NCI-H146 (cell line): ENCODE results near the gene TTC21A.
"Not testable (repeated sequence)": the region's sequence is repeated elsewhere in the genome, so short reads cannot be mapped to it uniquely, and the experiment has no call there.

Source experiments
- DNase-seq: peaks from one replicate; lab custom pipeline; 2025; lab: John Stamatoyannopoulos, UW

Gene TTC21A

DNA sequence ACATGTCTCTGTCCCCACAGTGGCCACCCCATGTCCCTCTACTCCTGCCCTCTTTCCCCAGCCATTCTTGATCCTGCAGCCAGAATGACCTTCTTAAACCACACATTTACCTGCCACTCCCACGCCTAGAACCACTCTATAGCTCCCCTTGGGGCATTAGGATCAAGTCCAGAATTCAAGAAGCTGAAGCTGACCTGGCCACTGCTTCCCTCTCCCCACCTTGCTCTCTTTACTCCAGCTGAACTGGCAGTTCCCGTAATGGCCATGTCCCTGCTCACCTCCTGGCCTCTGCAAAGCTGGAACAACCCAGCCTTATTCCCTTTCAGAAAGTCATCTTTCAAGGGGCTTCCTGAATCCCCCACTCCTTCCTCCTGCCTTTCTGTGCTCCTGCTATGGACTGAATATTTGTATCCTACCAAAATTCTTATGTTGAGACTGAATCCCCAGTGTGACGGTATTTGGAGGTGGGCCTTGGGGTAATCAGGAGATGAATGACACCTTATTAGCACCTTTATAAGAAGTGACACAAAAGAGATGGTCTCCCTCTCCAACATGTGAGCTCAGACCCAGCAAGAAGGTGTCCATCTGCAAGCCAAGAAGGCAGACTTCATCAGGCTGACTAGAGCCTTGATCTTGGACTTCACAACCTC is 42.1 kb downstream of the TTC21A start:
- no peak for DNase-seq

DNA sequence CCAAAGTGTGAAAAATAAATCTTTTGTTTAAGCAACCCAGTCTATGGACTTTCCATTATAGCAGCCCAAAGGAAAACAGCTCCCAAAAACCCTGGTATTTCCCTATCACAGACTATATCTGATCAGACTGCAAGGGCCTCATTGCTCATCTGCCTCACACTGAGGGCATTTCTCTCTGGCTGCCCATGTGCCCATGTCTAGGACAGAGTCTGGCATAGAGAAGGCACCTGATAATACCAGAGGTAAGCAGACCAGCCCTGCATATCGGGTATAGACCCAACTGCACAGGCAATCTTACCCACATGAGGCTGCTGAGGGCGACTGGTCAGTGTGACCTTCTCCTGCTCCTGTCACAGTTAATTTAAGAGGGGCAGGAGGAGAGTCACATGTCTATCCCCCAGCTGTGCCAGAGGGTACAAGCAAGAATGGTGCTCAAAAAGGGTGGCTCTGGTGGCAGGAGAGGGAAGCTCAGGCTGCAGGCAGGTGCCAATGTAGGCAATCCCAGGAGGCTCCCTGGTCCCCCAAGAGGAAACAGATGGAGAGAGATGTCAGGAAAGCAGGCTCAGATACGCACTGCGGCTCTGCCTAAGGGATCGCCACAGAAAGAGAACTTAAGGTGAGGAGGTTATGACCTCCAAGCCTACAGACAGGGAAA is 42.8 kb downstream of the TTC21A start:
- DNase-seq: no peak

DNA sequence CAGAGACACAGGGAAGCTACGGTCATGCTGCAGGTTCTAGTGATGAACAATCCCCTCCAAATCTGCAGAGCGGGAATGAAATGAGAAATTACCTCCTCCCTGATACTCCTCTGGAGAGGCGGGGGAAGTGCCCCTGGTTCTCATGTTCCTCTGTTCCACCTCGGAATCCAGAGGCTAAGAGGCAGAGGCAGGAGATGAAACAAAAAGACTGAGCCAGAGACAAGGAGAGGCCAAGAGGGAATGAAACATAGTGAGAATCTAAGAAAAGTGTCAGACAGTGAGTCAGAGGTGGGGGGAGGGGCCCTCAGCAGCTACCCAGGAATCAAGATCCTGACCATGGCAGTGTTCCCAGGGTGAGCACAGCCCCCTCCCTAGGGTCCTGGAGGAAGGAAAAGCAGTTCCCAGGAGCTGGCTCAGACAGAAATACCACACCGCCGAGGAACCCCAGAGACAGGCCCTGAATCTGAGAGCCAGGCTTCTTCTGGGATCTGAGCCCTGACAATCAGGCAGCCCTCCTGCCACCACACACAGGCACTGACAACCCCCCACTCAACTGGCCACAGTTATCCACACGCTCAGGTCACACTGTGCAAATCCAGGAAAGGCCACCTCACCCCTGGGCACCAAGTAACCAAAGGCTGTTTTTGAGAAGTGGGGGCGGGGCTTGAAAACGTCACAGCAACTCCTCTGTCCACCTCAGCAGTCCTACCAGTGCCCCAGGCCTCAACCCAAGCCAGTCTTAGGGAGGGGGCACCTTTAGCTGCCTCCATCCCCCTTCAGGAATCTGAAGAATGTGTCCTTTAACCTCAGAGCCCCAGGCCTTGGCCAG is 43.5 kb downstream of the TTC21A start:
- no peak for DNase-seq

DNA sequence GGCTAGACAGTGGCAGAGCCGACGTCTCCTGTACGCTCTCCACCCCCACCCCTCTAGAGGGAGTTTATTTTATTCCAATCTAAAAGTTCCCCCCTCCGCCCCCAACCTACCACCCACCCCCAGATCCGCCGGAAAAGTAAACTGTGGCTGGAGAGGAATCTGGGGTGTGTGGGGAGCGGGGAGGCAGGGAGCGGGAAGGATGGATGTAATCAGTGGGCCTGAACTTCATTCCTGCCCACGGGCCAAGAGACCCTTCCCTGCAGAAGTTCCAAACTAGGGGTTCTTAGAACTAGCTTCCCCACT is 46.4 kb downstream of the TTC21A start:
- DNase-seq: no peak

DNA sequence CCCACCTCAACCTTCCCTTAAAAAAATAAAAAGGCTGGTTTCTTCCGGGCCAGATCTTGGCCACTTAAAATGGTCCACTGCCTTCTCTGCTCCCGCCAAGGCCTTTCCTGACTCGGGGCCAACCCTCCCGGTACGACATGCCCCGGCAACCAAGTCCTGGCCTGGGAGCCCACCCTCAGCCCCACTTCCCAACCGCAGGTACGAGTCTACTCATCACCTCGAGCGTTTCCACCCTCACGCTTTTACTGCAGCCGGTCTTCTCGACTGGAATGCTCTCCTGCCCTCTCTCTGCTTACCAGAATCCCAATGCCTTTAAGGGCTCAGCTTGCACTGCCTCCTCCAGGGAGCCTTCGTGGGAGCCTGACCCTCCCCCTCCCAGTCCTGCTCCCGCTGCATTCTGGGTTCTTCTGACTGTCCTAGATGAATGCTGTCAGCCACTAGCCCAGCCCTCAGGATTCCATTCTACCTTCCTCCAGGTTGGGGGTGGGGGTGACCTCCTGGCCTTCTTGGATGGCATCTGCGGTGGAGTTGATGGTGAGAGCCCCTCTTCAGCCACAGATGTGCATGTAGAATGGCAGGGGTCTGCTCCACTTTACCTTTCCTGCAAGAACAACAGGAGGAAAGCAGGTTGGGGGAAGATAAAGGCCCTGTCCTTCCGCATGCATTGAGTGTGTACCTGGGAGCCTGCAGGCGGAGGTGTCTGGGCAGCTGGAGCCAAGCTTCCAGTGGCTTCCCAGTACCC is 47.0 kb downstream of the TTC21A start:
- no peak for DNase-seq

DNA sequence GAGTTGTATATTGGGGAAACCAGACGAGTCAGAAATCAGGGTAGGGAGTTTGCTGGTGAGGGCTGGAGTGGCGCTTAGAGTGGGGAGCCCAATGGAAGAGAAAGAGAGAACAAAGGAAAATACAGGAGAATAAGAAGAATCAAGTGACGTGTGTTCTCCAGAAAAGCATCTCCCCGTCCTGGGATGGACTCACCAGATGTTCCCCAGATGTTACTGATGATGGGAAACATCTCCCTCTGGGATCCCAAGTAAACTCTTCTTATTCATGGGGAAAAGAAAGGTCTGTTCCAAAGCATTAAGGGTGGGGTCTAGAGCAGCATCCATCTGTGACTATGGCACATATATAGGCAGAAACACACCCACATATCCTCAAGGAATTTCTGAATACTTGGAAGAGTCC is 48.9 kb downstream of the TTC21A start:
- DNase-seq: no peak

DNA sequence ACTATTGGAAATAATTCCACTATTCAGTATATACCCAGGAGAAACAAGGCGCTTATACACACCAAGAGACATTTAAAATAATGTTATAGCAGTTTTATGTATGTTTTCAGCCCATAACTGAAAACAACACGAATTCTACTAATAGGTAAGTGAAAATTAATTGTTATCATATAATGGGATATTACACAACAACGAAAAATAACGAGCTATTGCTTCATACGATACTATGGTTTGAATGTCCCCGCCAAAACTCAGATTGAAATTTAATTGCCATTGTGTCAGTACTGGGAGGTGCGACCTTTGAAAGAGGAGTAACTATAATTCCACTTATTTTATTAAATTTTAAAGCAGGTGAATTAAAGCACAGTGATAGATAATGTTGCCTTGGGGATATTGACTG is 49.9 kb downstream of the TTC21A start:
- no peak for DNase-seq

DNA sequence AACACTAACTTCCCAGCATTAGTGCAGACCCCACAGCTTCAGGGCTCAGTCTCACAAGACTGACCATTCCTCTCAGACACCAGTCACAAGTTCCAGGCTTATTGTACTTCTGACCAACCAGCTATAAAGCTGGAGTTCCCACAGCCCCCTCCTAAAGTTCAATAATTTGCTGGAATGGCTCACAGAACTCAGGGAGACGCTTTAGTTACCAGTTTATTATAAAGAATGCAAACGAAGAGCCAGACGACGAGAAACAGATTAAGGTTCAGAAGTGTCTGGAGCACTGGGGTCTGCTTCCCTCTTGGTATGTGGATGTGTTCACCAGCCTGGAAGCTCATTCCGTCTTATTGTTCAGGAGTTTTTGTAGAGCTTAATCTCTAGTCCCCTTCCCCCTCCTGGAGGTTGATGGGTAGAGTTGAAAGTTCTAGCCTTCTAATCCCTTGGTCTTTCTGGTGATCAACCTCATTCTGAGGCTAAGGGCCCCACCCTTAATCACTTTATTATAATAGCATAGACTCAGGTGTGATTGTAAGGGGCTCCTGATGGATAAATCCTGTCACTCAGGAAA is 50.8 kb downstream of the TTC21A start:
- no peak for DNase-seq

DNA sequence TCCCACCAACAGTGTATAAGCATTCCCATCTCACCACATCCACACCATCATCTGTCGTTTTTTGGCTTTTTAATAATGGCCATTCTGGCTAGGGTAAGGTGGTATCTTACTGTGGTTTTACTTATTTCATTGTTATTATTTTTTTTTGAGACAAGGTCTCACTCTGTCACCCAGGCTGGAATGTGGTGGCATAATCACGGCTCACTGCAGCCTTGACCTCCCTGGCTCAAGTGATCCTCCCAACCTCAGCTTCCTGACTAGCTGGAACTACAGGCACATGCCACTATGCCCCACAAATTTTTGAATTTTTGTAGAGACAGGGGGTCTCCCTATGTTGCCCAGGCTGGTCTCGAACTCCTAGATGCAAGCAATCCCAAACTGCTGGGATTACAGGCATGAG is 56.9 kb downstream of the TTC21A start:
- no peak for DNase-seq

DNA sequence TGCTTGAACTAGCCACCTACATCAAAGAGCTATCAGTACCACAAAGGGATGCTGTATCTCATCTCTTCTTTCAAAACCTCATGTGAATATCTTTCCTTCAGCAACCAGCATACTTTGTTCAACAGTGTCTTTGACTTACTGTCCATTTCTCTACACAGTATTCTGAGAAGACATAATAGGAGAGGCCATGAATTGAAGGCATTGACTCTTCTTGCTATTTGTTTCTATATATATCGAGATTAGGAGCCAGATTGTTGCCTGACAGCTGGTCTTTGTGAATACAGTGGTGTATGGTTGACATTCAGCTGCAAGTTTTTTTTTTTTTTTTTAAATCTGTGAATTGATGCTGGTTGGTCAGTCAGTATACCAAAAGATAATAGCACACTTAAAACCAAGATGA is 58.0 kb downstream of the TTC21A start:
- DNase-seq: no peak

DNA sequence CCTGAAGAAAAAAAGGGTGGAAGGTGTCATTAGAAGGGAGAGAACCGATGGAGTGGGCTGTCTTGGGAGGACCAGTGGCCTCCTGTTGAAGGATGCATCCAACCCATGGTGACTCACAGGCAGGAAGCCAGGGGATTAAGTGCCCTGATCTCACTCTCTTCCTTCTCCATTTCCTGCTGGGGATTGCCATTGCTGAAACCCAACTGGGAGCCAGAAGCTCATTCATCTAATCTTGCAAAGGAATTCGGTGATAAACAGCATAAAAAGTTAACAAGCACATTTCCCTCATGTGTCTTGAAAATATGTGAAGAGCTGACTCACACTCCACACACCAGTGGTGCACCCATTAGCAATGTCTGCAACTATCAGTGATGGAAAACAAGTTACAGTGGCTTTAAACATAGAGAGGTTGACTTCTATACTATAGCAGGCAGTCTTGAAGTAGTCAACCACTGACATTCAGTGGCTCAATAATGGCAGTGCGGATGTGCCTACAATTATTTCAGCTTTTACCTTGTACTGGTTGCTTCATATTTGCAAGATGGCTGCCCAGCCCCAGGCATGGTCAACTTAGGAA is 58.7 kb downstream of the TTC21A start:
- DNase-seq: no peak

DNA sequence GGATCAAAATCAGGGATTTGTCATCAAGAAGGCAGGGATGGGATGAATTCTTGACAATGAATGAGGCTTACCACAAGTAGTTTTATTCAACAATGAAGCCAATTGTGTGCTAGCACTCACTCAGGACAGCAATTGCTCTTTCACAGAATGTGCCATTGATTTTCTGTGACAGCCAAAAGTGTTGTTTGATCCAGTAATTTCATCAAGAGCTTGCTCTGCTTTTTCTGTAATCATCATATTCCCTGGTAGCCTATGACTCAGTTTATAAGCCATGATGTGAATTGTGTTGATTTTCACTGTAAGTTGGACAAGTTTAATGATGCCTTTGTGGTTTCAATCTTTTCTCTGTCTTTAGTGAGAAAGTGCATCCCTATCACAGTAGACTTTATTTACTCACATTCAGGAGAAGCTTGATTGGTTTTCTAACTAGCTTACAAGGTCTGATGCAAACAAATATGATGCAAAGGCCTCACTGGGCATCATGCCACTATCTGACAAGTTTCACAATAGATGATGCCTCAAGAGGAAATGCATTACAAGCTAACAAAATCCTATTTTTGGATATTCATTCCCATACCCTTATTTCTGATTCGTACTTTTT is 59.6 kb downstream of the TTC21A start:
- DNase-seq: no peak

DNA sequence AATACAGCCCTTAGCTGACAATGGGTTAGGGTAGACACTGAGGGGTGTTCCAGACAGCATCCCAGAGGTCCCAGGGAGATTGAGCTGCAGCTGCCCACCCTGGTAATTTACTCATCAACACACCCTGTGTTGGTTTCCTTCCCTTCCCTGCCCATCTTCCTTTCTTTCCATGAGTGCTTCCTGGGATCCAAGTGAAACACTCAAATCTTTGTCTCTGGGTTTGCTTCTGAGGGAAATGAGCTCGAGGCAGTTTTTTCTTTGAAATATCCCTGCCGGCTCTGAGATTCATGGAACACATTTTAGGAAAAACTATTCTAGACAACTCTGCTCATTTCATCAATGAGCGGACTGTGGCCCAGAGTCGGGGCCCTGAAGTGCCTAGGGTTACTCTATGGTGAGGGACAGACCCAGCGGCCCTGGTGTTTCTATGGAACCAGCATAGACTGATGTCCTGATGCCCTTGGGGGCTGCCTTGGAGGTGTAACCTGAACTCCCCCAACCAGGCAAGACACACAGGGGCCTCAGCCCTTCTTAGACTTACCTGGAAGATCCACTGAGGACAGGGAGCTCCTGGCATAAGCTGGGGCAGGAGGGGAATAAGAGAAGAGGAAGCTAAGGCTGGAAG is 60.8 kb downstream of the TTC21A start:
- DNase-seq: no peak

DNA sequence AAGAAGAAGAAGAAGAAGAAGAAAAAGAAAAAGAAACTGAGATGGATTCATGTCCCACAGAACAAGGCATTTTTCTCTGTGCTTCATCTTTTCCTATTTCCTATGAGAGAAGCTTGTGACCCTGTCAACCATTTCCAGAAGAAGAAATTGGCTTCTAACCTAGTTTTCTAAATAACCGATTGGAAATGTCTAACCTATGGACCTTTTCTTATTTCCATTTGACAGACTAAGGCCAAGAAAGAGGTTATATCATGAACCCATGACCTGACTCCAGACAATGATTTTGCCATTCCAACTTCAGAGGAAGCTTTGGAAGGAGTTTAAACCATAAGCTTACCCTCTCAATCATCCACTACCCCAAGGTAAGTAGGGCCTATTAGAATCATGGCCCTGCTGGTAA is 62.2 kb downstream of the TTC21A start:
- DNase-seq: no peak

DNA sequence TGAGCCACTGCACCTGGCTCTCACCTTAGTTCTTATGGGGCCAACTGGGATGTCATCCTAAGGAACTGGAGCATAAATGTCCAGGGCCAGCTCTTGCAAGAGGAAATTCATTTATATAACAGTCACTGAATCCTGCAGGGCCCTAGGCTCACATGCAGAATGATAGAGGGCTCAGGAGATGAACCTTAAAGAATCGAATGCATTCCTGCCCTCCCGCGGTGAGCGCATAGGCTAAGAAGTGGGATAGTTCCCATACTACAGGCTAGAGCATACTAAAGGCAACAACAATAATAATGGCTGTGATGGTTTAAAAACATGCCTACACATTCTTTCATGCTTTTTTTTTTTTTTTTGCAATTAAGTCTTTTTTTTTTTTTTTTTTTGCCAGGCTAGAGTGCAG is 63.0 kb downstream of the TTC21A start:
- DNase-seq: no peak

DNA sequence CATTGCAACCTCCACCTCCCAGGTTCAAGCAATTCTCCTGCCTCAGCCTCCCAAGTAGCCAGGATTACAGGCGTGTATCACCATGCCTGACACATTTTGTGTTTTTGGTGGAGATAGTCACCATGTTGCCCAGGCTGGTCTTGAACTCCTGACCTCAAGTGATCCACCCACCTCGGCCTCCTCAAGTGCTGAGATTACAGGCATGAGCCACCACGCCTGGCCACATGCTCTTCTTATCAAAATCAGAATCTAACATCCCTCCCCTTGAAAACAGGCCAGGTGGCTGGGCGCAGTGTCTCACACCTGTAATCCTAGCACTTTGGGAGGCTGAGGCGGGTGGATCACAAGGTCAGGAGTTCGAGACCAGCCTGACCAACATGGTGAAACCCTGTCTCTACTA is 63.4 kb downstream of the TTC21A start:
- not testable (repeated sequence) for DNase-seq

DNA sequence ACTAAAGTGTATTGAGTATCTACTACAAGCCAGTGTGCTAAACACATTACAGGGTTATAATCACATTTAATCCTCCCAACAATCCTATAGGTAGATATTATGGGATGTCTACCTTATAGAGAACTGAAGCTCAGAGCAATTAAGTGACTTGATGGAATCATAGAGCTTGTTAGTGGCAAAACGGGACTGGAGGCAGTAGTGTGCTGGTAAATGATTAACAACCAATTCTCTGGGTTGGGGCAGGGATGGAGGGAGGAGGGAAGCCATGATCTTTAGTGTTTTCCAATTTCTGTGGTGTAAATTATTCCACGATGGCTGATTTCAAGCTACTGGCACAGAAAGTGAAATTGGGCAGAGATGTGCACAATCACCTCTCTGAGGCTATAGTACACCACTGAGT is 64.4 kb downstream of the TTC21A start:
- no peak for DNase-seq

DNA sequence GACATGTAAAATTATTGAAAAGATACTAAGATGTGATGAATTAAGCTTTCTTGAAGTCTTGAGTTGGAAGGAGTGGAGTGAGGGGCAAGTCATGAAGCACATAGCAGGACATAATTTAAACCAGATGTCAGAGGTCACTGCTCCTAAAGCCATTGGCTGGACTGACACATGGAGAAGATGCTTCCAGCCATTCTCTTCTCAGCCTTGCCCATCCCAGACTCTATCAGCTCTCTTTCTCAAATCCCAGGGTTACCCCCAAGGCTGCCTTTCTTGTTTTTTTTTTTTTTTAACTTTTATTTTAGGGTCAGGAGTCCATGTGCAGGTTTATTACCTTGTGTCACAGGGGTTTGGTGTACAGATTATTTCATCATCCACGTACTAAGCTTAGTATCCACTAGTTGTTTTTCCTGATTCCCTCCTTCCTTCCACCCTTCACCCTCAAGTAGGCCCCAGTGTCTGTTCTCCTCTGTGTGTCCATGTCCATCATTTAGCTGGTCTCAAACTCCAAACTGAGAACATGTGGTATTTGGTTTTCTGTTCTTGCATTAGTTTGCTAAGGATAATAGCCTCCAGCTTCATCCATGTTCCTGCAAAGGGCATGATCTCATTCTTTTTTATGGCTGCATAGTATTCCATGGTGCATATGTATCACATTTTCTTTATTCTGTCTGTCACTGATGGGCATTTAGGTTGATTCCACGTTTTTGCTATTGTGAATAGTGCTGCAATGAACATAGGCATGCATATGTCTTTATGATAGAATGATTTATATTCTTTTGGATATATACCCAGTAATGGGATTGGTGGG is 66.0 kb downstream of the TTC21A start:
- DNase-seq: no peak

DNA sequence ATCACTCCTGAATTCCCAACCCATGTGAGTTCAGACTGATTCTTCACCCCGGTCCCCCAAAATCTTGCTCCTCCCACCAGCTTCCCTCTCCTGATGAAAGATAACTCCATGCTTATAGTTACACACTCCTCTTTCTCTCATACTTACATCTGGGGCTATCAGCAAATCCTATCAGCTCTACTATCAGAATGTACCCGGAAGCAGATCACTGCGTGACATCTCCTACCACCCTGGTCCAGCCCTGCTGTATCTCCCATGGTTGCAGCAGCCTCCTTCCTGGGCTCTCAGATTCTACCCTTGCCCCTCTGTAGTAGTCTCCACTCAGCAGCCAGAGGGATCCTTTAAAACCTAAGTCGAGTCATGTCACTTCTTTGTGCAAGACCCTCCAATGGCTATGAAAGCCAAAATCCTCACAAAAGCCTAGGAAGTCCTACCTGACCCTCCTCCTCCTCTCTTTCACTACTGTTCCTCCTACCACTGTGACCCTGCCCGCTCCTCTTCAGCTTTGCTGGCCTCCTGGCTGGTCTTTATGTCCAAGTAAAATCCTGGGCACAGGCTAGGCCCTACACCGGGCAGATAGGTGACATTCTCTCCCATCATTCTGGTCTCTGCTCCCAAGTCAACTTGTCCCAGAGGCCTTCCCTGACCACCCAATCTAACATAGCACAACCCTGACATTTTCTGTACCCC is 68.7 kb downstream of the TTC21A start:
- no peak for DNase-seq
